HEK293 (cell line): ENCODE measurements around the gene CFAP45.

ENCODE experiments used
- CTCF ChIP-seq: fragments of 450-650 bp; formaldehyde crosslinking; IDR thresholded peaks from 2 replicates; pipeline ENCODE4 v1.5.1; 2016; ENCODE audit warnings: missing biosample characterization, missing genetic modification characterization
- REST ChIP-seq: fragments of 450-650 bp; formaldehyde crosslinking; IDR thresholded peaks from 2 replicates; pipeline ENCODE4 v1.5.1; 2016; ENCODE audit warnings: missing biosample characterization, missing genetic modification characterization
- ZNF157 ChIP-seq: fragments of 450-650 bp; formaldehyde crosslinking; IDR thresholded peaks from 2 replicates; pipeline ENCODE4 v1.5.1; 2016; ENCODE audit warnings: missing biosample characterization, missing genetic modification characterization
- ZNF274 ChIP-seq, 2 experiments: fragments of 200-500 bp in 1 of 2; fragments of 450-650 bp in 1 of 2; sonication (Bioruptor generic) in 1 of 2; formaldehyde crosslinking in 1 of 2; IDR thresholded peaks; 2 replicates each; pipeline versions ENCODE4 v1.5.1 to v1.6.1; 2014 to 2016; ENCODE audit warnings: borderline replicate concordance in 1 of 2, inconsistent platforms in 1 of 2, low read length in 1 of 2, missing biosample characterization in 1 of 2, missing genetic modification characterization in 1 of 2
- ZNF324 ChIP-seq: fragments of 450-650 bp; formaldehyde crosslinking; IDR thresholded peaks from 2 replicates; pipeline ENCODE4 v1.5.1; 2016; ENCODE audit warnings: missing biosample characterization, missing genetic modification characterization
- ZNF362 ChIP-seq: fragments of 450-650 bp; formaldehyde crosslinking; IDR thresholded peaks from 2 replicates; pipeline ENCODE4 v1.5.1; 2016; ENCODE audit warnings: missing biosample characterization, missing genetic modification characterization
- ZNF558 ChIP-seq: fragments of 450-650 bp; formaldehyde crosslinking; IDR thresholded peaks from 2 replicates; pipeline ENCODE4 v1.5.1; 2016; ENCODE audit warnings: missing biosample characterization, missing genetic modification characterization
- ZNF580 ChIP-seq: fragments of 450-650 bp; formaldehyde crosslinking; IDR thresholded peaks from 2 replicates; pipeline ENCODE4 v1.5.1; 2016; ENCODE audit warnings: missing biosample characterization, missing genetic modification characterization
- ZNF701 ChIP-seq: fragments of 450-650 bp; formaldehyde crosslinking; IDR thresholded peaks from 2 replicates; pipeline ENCODE4 v1.5.1; 2016; ENCODE audit warnings: missing biosample characterization, missing genetic modification characterization
- TF ChIP-seq, protein P1 (sequence below): fragments of 450-650 bp; formaldehyde crosslinking; IDR thresholded peaks from 2 replicates; pipeline ENCODE4 v1.5.1; 2017; ENCODE audit warnings: missing biosample characterization, missing genetic modification characterization

- TF ChIP-seq ZNF558 (tag by site-specific recombination), result no peak
- TF ChIP-seq CTCF (tag by site-specific recombination), result no peak
- no peak for TF ChIP-seq ZNF701 (tag by site-specific recombination)
- TF ChIP-seq ZNF324 (tag by site-specific recombination), result no peak
- TF ChIP-seq, protein P1, sequence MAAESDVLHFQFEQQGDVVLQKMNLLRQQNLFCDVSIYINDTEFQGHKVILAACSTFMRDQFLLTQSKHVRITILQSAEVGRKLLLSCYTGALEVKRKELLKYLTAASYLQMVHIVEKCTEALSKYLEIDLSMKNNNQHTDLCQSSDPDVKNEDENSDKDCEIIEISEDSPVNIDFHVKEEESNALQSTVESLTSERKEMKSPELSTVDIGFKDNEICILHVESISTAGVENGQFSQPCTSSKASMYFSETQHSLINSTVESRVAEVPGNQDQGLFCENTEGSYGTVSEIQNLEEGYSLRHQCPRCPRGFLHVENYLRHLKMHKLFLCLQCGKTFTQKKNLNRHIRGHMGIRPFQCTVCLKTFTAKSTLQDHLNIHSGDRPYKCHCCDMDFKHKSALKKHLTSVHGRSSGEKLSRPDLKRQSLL (tag by site-specific recombination), result no peak
- no peak for TF ChIP-seq ZNF274 (IDR thresholded peaks at IDR 0.05; ENCODE audit: low read length)
- no peak for TF ChIP-seq ZNF274 (tag by site-specific recombination; IDR thresholded peaks at IDR 0.05; ENCODE audit: borderline replicate concordance)
- TF ChIP-seq REST, result no peak
- TF ChIP-seq ZNF157 (tag by site-specific recombination), result no peak
- TF ChIP-seq ZNF362 (tag by site-specific recombination), result no peak
- TF ChIP-seq ZNF580, result no peak
Measured at GRCh38 chr1:159859767-159860322, 40.1 kb downstream of the CFAP45 start.
